Endodermal cell (in vitro differentiated cells): ENCODE results near the gene TMEM123. TPM values are rescaled to one million over a fixed set of nuclear protein-coding genes. Genes with fewer than 3 reads are reported as not detected.
"Not testable (repeated sequence)": the region's sequence is repeated elsewhere in the genome, so short reads cannot be mapped to it uniquely, and the experiment has no call there.

Experiments used
- DNase-seq: peaks from one replicate; pipeline ENCODE4 v3.0.0-alpha.2; 2017
- H3K27ac ChIP-seq: 2 replicates; pipeline ENCODE4 v1.5.1; 2013; ENCODE audit warnings: mild to moderate bottlenecking, low read depth, low read length, moderate library complexity
- H3K27me3 ChIP-seq: 2 replicates; pipeline ENCODE4 v1.6.1; 2013; ENCODE audit warnings: mild to moderate bottlenecking, low read length, moderate library complexity; ENCODE audit not compliant: insufficient read depth, control insufficient read depth, poor library complexity, severe bottlenecking
- H3K36me3 ChIP-seq: 2 replicates; pipeline ENCODE4 v1.7.0; 2013; ENCODE audit warnings: mild to moderate bottlenecking, low read length, moderate library complexity; ENCODE audit not compliant: control insufficient read depth, insufficient read depth
- H3K4me1 ChIP-seq: one replicate; pipeline ENCODE4 v1.7.0; 2013; ENCODE audit warnings: low read length; ENCODE audit not compliant: control insufficient read depth, insufficient read depth
- H3K4me3 ChIP-seq: 2 replicates; pipeline ENCODE4 v1.5.1; 2013; ENCODE audit warnings: mild to moderate bottlenecking, low read length, moderate library complexity
- H3K9ac ChIP-seq: 2 replicates; pipeline ENCODE4 v1.6.1; 2013; ENCODE audit warnings: mild to moderate bottlenecking, low read length, moderate library complexity; ENCODE audit not compliant: poor library complexity, severe bottlenecking; ENCODE audit errors: extremely low read depth
- H3K9me3 ChIP-seq: 2 replicates; pipeline ENCODE4 v1.6.1; 2013; ENCODE audit warnings: mild to moderate bottlenecking, low read length, moderate library complexity; ENCODE audit not compliant: control insufficient read depth
- H3K27ac Mint-ChIP-seq: 2 replicates; pipeline ENCODE4 v1.8.0; 2020; ENCODE audit warnings: mixed read lengths
- H3K27me3 Mint-ChIP-seq: 2 replicates; pipeline ENCODE4 v1.8.0; 2021; ENCODE audit warnings: mild to moderate bottlenecking, mixed read lengths; ENCODE audit not compliant: insufficient read depth
- H3K36me3 Mint-ChIP-seq: 2 replicates; pipeline ENCODE4 v1.8.0; 2020; ENCODE audit warnings: low read depth, mixed read lengths
- H3K4me1 Mint-ChIP-seq: 2 replicates; pipeline ENCODE4 v1.8.0; 2020; ENCODE audit warnings: mixed read lengths
- H3K4me3 Mint-ChIP-seq: 2 replicates; pipeline ENCODE4 v1.8.0; 2020; ENCODE audit warnings: mild to moderate bottlenecking, moderate library complexity, mixed read lengths
- H3K9me3 Mint-ChIP-seq: 2 replicates; pipeline ENCODE4 v1.8.0; 2020; ENCODE audit warnings: mild to moderate bottlenecking, mixed read lengths
- WGBS, 2 experiments: methylation state at CpG; one replicate each; pipeline versions ENCODE4 v1.1.5 to v1.1.7; 2013; ENCODE audit warnings: missing lambda C conversion rate in 2 of 2, mixed read lengths in 1 of 2; ENCODE audit not compliant: insufficient coverage in 1 of 2, insufficient read length in 1 of 2; 5-methylcytosine and 5-hydroxymethylcytosine counted together
- total RNA-seq, 2 donors: library from RNA; stranded (reverse); fragmentation: NEBNext Ultra II Directional in 1 of 2; extraction: Animal tissue kit (Norgen Biotek cat#: 25700) in 1 of 2; gene quantifications; 2 replicates in 1 of 2; 3 replicates in 1 of 2; pipeline ENCODE4 v1.2.1, GENCODE V29; 2021
- TF ChIP-seq, protein P1 (sequence below): fragments of 200-600 bp; sonication (generic); conservative IDR thresholded peaks from 2 replicates; pipeline ENCODE4 v1.5.0; 2021; ENCODE audit warnings: antibody characterized with exemption, mild to moderate bottlenecking

Gene TMEM123
- total RNA-seq, 2 donors from 2014 or later: 216 to 256 TPM

DNA sequence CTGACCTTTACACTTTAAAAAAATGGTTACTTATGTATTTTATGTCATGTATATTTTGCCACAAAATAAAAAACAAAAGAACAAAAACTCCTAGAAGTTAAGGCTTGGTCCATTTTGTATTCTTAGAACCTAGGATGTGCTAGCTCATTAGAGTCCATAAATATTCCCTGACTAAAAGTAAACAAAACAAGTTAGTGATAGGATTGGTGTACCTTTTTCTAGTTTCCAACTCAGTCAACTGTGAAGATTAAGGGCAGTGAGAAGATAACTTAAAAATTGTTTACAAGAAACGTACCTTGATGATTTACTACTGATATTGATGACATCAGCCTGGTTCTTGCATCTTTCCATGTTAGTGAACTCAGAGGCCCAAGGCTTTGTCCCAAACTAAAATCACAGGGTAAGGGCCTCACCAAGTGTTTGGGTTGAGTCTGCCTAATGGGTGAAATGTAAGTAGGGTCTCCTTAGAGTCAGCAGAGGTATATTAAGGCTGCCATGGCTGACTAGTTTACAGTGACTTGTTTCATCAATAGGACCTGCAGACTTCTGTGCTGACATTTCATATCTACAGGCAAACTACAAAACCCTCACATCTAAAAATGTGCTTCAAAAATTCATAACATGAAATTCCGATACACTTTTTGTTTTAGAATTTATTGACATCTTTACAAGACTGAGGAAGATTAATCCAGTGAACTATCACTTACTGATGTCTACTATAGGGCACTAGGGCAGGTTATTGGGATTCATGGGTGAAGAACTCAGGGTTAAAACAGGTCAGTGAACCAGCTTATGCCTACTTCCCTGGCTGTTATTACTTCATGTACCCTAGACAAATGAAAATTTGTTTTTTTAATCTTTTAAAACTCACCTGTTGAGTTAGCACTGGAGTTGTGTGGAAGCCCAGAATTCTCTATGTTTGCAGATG, 4.4 kb downstream of the TMEM123 start:
- Histone ChIP-seq H3K27me3 (no peaks in the 10 kb centered on the region), H3K9ac (no peak overlapping the region), H3K4me3 (peak overlapping the region; percentile 90), H3K4me1 (peaks cover 3% of the 10 kb centered on the region), H3K9me3 (peaks cover 16% of the 10 kb centered on the region), H3K36me3 (peaks cover 41% of the 10 kb centered on the region), H3K27ac (no peak overlapping the region)
- Mint-ChIP-seq H3K27ac (peak overlapping the region; percentile 0), H3K4me3 (no peak overlapping the region), H3K9me3 (peaks cover 20% of the 10 kb centered on the region), H3K4me1 (peaks cover 38% of the 10 kb centered on the region), H3K36me3 (peaks cover 48% of the 10 kb centered on the region), H3K27me3 (no peaks in the 10 kb centered on the region)
- no peak for DNase-seq
- WGBS, 2 experiments: 87 to 94% methylated on average over 2 of the region's 2 CpGs
- TF ChIP-seq, protein P1, sequence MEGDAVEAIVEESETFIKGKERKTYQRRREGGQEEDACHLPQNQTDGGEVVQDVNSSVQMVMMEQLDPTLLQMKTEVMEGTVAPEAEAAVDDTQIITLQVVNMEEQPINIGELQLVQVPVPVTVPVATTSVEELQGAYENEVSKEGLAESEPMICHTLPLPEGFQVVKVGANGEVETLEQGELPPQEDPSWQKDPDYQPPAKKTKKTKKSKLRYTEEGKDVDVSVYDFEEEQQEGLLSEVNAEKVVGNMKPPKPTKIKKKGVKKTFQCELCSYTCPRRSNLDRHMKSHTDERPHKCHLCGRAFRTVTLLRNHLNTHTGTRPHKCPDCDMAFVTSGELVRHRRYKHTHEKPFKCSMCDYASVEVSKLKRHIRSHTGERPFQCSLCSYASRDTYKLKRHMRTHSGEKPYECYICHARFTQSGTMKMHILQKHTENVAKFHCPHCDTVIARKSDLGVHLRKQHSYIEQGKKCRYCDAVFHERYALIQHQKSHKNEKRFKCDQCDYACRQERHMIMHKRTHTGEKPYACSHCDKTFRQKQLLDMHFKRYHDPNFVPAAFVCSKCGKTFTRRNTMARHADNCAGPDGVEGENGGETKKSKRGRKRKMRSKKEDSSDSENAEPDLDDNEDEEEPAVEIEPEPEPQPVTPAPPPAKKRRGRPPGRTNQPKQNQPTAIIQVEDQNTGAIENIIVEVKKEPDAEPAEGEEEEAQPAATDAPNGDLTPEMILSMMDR: no peak

DNA sequence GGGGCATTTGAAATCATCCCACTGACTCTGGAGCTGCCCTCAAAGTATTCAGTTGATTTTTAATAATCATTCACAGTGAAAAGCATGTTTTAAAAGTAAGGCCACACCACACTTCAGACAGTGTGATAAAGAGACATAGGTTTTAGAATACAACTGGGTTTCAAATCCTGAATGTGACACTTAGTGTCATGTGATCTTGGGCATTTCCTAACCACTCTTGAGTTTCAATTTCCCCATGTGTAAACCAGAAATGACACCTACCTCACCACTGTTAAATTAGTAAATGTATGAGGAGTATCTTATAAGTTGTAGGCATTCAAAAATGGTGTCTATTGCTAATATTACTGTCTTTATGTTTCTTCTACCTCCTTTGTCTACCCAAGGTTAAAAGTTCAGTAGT, 5.4 kb downstream of the TMEM123 start:
- H3K4me3 ChIP-seq: no peak overlapping the region
- Mint-ChIP-seq H3K9me3 (peaks cover 20% of the 10 kb centered on the region), H3K27ac (no peak overlapping the region), H3K36me3 (peaks cover 53% of the 10 kb centered on the region), H3K4me1 (peaks cover 44% of the 10 kb centered on the region), H3K4me3 (no peak overlapping the region), H3K27me3 (no peaks in the 10 kb centered on the region)
- H3K4me1 ChIP-seq: peaks cover 3% of the 10 kb centered on the region
- no peak for DNase-seq
- peaks cover 16% of the 10 kb centered on the region for H3K9me3 ChIP-seq
- TF ChIP-seq, protein P1: no peak
- H3K36me3 ChIP-seq: peaks cover 41% of the 10 kb centered on the region
- H3K27ac ChIP-seq: no peak overlapping the region
- no peaks in the 10 kb centered on the region for H3K27me3 ChIP-seq
- no peak overlapping the region for H3K9ac ChIP-seq

DNA sequence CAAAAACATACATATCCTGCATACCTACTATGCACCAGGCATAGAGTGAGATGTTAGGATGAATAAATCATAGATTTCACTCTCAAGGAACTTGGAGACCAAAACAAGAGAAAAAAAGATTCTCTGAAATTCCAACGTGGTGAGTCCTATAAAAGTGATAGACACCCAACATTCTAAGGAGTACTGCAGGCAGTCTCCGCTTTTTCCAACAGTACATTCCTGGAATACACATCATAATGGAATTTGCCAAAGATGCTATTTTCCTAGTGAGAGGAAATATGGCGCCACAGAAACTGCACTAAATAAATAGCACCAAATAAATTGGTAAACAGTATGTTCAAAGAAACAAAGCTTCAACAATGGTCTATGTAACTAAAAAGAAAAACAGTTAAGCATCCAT, 6.0 kb downstream of the TMEM123 start:
- H3K4me3 Mint-ChIP-seq: no peak overlapping the region
- H3K27me3 Mint-ChIP-seq: no peaks in the 10 kb centered on the region
- Histone ChIP-seq H3K9me3 (peaks cover 16% of the 10 kb centered on the region), H3K4me1 (peaks cover 3% of the 10 kb centered on the region), H3K4me3 (no peak overlapping the region), H3K27me3 (no peaks in the 10 kb centered on the region), H3K27ac (no peak overlapping the region), H3K9ac (no peak overlapping the region), H3K36me3 (peaks cover 41% of the 10 kb centered on the region)
- TF ChIP-seq, protein P1: no peak
- no peak overlapping the region for H3K27ac Mint-ChIP-seq
- H3K36me3 Mint-ChIP-seq: peaks cover 53% of the 10 kb centered on the region
- DNase-seq: no peak
- H3K9me3 Mint-ChIP-seq: peaks cover 20% of the 10 kb centered on the region
- H3K4me1 Mint-ChIP-seq: peaks cover 44% of the 10 kb centered on the region
- 83 to 90% methylated on average over 1 to 3 of the region's 3 CpGs for WGBS, 2 experiments

DNA sequence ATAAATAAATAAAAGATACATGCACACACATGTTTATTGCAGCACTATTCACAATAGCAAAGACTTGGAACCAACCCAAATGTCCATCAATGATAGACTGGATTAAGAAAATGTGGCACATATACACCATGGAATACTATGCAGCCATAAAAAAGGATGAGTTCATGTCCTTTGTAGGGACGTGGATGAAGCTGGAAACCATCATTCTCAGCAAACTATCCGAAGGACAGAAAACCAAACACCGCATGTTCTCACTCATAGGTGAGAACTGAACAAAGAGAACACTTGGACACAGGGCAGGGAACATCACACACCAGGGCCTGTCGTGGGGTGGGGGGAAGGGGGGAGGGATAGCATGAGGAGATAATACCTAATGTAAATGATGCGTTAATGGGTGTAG, 7.9 kb downstream of the TMEM123 start:
- not testable (repeated sequence) for H3K27ac ChIP-seq, H3K4me3 ChIP-seq, H3K27me3 ChIP-seq, DNase-seq, H3K4me3 Mint-ChIP-seq, H3K4me1 ChIP-seq, H3K27ac Mint-ChIP-seq, H3K27me3 Mint-ChIP-seq, H3K9ac ChIP-seq
- H3K9me3 Mint-ChIP-seq: peaks cover 20% of the 10 kb centered on the region
- WGBS, 2 experiments: 96 to 100% methylated on average over 3 to 5 of the region's 5 CpGs
- H3K36me3 Mint-ChIP-seq: peaks cover 65% of the 10 kb centered on the region
- H3K9me3 ChIP-seq: peaks cover 16% of the 10 kb centered on the region
- H3K4me1 Mint-ChIP-seq: peaks cover 46% of the 10 kb centered on the region
- H3K36me3 ChIP-seq: peaks cover 41% of the 10 kb centered on the region

DNA sequence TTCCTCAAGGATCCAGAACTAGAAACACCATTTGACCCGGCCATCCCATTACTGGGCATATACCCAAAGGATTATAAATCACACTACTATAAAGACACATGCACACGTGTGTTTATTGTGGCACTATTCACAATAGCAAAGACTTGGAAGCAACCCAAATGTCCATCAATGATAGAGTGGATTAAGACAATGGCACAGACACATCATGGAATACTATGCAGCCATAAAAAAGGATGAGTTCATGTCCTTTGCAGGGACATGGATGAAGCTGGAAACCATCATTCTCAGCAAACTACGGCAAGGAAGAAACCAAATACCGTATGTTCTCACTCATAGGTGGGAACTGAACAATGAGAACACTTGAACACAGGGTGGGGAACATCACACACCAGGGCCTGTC, 8.4 kb downstream of the TMEM123 start:
- peaks cover 45% of the 10 kb centered on the region for H3K4me1 Mint-ChIP-seq

More for the DNA sequence above, 8.4 kb downstream of the TMEM123 start:
- not testable (repeated sequence) for H3K4me3 ChIP-seq, H3K9ac ChIP-seq, H3K4me1 ChIP-seq, DNase-seq, H3K4me3 Mint-ChIP-seq, H3K27ac Mint-ChIP-seq, H3K27me3 Mint-ChIP-seq, H3K27ac ChIP-seq, H3K27me3 ChIP-seq
- Mint-ChIP-seq H3K36me3 (peaks cover 65% of the 10 kb centered on the region), H3K9me3 (peaks cover 20% of the 10 kb centered on the region)
- Histone ChIP-seq H3K36me3 (peaks cover 41% of the 10 kb centered on the region), H3K9me3 (peaks cover 16% of the 10 kb centered on the region)
- 71 to 90% methylated on average over 1 to 4 of the region's 4 CpGs for WGBS, 2 experiments
